Measurements from ENCODE around the gene ZBTB43. TPM values are rescaled to one million over a fixed set of nuclear protein-coding genes. Genes with fewer than 3 reads are reported as not detected.

ZBTB43 gene
- total and polyA plus RNA-seq, 10 of the 15 experiments (the other 5 are each of a cell fraction or from before 2014, with no cell fraction given) = 2.4 to 19.3 (median 8.7) TPM

DNA sequence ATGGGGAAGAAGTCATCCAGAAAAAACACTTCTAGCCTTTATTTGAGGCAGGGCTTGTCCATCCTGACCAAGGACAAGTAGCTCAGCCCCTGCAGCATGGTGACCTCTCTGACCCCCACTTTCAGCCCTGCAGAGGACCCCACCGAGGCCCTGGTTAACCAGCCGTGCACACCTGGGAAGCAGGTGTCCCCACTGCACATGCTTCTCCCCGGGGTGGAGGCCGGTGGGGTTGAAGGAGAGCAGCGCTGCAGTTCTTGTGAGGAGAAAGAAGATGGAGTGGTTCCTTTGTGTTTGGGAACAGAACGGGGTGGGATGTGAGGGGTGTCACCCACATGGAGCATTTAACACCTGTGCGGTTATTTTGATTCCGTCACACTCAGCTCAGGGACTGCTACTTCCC lies 34.5 kb downstream of the ZBTB43 start (continued):
- TF ChIP-seq, protein P1, sequence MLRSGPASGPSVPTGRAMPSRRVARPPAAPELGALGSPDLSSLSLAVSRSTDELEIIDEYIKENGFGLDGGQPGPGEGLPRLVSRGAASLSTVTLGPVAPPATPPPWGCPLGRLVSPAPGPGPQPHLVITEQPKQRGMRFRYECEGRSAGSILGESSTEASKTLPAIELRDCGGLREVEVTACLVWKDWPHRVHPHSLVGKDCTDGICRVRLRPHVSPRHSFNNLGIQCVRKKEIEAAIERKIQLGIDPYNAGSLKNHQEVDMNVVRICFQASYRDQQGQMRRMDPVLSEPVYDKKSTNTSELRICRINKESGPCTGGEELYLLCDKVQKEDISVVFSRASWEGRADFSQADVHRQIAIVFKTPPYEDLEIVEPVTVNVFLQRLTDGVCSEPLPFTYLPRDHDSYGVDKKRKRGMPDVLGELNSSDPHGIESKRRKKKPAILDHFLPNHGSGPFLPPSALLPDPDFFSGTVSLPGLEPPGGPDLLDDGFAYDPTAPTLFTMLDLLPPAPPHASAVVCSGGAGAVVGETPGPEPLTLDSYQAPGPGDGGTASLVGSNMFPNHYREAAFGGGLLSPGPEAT (IDR thresholded peaks at IDR 0.05; ENCODE audit: low read depth) = no peak; the same call in 1 of the 2 replicates
- TF ChIP-seq SIX5 (IDR thresholded peaks at IDR 0.05; ENCODE audit: low read depth, low read length, severe bottlenecking) (no peak), POLR2A (IDR thresholded peaks at IDR 0.05; ENCODE audit: low read depth, low read length) (peak; percentile 45), NR2C2 (IDR thresholded peaks at IDR 0.05; ENCODE audit: borderline replicate concordance, control insufficient read depth, insufficient read length, low read depth) (no peak), MEF2B (IDR thresholded peaks at IDR 0.05; ENCODE audit: partially characterized antibody, poor library complexity, severe bottlenecking) (no peak), TARDBP (IDR thresholded peaks at IDR 0.05; ENCODE audit: borderline replicate concordance) (no peak), NR2F1 (conservative IDR thresholded peaks at IDR 0.05) (peak; percentile 53; the same call in 1 of the 2 replicates)
- TF ChIP-seq, protein P2, sequence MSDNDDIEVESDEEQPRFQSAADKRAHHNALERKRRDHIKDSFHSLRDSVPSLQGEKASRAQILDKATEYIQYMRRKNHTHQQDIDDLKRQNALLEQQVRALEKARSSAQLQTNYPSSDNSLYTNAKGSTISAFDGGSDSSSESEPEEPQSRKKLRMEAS (IDR thresholded peaks at IDR 0.05; ENCODE audit: low read depth, low read length) = no peak

DNA sequence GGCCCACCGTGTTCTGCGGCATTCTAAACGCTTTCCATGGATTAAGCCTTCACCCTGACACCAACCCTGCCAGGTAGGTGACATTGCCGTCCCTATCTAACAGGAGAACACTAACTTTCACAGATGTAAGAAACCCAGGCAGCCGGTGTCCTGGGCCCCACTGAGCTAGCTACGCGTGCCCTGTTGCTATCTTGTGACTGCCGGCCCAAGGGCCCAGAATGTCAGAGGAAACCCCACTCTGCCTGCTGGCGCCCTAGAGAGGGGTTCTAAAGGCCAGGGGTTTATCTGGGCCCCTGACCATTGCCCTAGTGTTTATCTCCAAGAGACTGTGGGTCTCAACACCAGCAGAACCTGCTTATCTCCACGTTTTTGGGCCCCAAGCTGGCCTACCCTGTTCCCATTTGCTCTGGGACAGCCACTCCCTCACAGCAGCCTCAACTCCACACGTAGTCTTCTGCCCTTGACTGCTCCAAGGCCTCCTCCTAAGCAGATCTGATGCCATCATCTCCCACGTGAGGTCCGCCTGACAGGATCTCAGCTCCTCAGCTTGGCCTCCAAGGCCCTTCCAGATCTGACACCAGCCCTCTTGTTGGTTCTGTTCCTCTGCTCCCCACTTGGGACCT lies 37.5 kb downstream of the ZBTB43 start:
- ChIA-PET CTCF (interaction anchor here (0.7 to 1.6 kb wide), 2 partner anchors 17 to 897 kb away, joined by 3 to 4 read pairs; no protein-coding TSS in a partner anchor), RAD21 (ENCODE audit: unreplicated experiment) (interaction anchor here (0.8 to 1.6 kb wide), 2 partner anchors 21 to 23 kb away, joined by 4 read pairs; no protein-coding TSS in a partner anchor), SMC1A (ENCODE audit: uncharacterized antibody, unreplicated experiment) (interaction anchor here (1.2 to 2.0 kb wide), 2 partner anchors 33 to 36 kb away, joined by 3 to 6 read pairs; no protein-coding TSS in a partner anchor), POLR2A (interaction anchor here (0.6 to 0.7 kb wide), 2 partner anchors 26 to 36 kb away, joined by 3 to 5 read pairs; no protein-coding TSS in a partner anchor)
- Histone ChIP-seq H4K20me1 (ENCODE audit: control insufficient read depth, insufficient read depth) (no peaks in the 10 kb centered on the region; the same call in 1 of the 2 replicates), H3K9me3 (replicated peaks; ENCODE audit: control insufficient read depth, insufficient read depth, low read length) (no peaks in the 10 kb centered on the region), H3K4me1 (ENCODE audit: control insufficient read depth, insufficient read depth, low read length) (peaks cover 40% of the 10 kb centered on the region), H3K9ac (ENCODE audit: control insufficient read depth, insufficient read depth, low read length) (no peak overlapping the region), H3K79me2 (ENCODE audit: control insufficient read depth, insufficient read depth, low read length) (peaks cover 11% of the 10 kb centered on the region), H3K27me3 (replicated peaks in 1 of 2; ENCODE audit: control insufficient read depth in 2 of 2, insufficient read depth in 2 of 2, low read length in 1 of 2) (no peaks in the 10 kb centered on the region), H3K4me3 (no peak overlapping the region), H3K4me2 (ENCODE audit: control insufficient read depth, insufficient read depth) (no peak overlapping the region), H3K36me3 (ENCODE audit: control insufficient read depth in 2 of 2, insufficient read depth in 2 of 2, low read length in 1 of 2) (no peaks in the 10 kb centered on the region; a peak in 1 of 4 replicates), H2AFZ (ENCODE audit: control insufficient read depth, low read depth, low read length) (no peak overlapping the region), H3K27ac (ENCODE audit: control insufficient read depth, insufficient read depth) (no peak overlapping the region)
- in situ Hi-C loops (cut with MboI) (no loop called here), intact Hi-C loops (cut with micrococcal nuclease; ENCODE audit: unreplicated experiment) (no loop called here)
- FAIRE-seq (no peak), ATAC-seq (no peak), DNase-seq (ENCODE audit: low read depth, low spot score) (no peak)
- 83% methylated on average over 13 of the region's 13 CpGs for whole genome bisulfite sequencing (ENCODE audit: insufficient coverage, insufficient replicate concordance, low lambda C conversion rate, missing lambda C conversion rate)
- no TSS peak for BruUV-seq (replicated peaks)
- TF ChIP-seq SIX5 (IDR thresholded peaks at IDR 0.05; ENCODE audit: low read depth, low read length, severe bottlenecking) = no peak
- no peak for TF ChIP-seq SPI1 (IDR thresholded peaks at IDR 0.05; ENCODE audit: borderline replicate concordance, insufficient read depth, low read depth, low read length)
- TF ChIP-seq, protein P3, sequence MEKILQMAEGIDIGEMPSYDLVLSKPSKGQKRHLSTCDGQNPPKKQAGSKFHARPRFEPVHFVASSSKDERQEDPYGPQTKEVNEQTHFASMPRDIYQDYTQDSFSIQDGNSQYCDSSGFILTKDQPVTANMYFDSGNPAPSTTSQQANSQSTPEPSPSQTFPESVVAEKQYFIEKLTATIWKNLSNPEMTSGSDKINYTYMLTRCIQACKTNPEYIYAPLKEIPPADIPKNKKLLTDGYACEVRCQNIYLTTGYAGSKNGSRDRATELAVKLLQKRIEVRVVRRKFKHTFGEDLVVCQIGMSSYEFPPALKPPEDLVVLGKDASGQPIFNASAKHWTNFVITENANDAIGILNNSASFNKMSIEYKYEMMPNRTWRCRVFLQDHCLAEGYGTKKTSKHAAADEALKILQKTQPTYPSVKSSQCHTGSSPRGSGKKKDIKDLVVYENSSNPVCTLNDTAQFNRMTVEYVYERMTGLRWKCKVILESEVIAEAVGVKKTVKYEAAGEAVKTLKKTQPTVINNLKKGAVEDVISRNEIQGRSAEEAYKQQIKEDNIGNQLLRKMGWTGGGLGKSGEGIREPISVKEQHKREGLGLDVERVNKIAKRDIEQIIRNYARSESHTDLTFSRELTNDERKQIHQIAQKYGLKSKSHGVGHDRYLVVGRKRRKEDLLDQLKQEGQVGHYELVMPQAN (conservative IDR thresholded peaks at IDR 0.05) = no peak
- TF ChIP-seq, protein P4, sequence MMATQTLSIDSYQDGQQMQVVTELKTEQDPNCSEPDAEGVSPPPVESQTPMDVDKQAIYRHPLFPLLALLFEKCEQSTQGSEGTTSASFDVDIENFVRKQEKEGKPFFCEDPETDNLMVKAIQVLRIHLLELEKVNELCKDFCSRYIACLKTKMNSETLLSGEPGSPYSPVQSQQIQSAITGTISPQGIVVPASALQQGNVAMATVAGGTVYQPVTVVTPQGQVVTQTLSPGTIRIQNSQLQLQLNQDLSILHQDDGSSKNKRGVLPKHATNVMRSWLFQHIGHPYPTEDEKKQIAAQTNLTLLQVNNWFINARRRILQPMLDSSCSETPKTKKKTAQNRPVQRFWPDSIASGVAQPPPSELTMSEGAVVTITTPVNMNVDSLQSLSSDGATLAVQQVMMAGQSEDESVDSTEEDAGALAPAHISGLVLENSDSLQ (IDR thresholded peaks at IDR 0.05) = no peak
- TF ChIP-seq, protein P5, sequence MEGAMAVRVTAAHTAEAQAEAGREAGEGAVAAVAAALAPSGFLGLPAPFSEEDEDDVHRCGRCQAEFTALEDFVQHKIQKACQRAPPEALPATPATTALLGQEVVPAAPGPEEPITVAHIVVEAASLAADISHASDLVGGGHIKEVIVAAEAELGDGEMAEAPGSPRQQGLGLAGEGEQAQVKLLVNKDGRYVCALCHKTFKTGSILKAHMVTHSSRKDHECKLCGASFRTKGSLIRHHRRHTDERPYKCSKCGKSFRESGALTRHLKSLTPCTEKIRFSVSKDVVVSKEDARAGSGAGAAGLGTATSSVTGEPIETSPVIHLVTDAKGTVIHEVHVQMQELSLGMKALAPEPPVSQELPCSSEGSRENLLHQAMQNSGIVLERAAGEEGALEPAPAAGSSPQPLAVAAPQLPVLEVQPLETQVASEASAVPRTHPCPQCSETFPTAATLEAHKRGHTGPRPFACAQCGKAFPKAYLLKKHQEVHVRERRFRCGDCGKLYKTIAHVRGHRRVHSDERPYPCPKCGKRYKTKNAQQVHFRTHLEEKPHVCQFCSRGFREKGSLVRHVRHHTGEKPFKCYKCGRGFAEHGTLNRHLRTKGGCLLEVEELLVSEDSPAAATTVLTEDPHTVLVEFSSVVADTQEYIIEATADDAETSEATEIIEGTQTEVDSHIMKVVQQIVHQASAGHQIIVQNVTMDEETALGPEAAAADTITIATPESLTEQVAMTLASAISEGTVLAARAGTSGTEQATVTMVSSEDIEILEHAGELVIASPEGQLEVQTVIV (IDR thresholded peaks at IDR 0.05; ENCODE audit: borderline replicate concordance, partially characterized antibody) = no peak
- no peak for TF ChIP-seq ESRRA (IDR thresholded peaks at IDR 0.05; ENCODE audit: low read length)
